GM21390 (cell line): Measurements from ENCODE around the gene GRAMD2B.

ENCODE experiments used
- ATAC-seq: cut with Tn5 transposase; IDR thresholded peaks from one replicate; pipeline ENCODE4 v1.9.1; 2021; ENCODE audit not compliant: unreplicated experiment

The GRAMD2B gene

DNA sequence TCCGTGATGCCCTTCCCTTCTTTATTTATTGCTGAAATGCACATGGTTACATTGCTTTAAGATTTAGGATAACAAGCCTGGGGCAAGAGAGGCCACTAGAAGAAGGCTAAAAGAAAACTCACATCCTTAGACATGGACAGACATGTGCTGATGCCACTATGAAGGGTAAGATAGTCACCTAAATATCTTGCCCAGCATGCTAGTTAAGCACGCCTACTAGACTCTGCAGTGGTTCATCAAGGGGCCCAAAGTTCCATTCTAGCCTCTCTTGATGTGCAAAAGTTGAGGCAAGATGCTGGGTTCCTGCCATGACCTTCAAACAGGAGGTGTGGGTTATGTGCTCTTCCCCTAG is 49.3 kb downstream of the GRAMD2B start:
- ATAC-seq, result no peak

DNA sequence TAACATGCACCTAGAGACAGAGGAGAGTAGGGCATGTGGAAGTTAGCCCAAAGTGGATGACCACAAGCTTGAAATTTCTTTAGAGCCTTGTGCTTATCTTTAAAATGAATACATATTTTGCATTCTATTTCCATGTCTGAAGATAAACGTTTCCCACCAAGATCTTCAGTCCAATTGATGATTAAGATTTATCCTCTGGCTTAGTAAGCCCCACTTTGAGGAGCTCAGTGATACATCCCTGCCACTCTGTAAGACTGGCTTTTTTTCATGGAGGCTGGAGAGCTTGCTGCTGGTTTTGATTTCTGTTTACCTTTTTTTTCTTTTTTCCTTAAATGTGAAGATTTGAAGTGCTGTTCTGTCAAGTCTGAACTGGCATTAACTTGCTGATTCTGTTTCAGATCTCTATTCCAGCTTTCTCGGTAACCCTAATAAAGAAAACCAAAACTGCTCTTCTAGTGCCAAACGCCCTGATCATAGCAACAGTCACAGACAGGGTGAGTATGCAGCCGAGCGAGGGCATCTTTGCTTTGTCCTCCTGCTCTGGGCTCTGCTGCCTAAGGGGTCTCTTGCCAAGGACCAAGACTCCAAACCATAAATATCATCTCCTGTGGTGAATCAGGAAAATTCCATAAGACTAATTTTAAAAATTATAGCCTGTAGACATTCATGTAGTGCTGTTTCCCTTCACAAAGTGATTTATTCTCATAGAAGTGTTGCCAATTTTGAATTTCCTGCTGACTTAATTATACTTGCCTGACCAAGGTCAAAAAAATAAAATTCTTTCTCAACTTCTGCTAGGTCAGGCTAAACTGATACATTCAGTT is 54.3 kb downstream of the GRAMD2B start:
- no peak for ATAC-seq

DNA sequence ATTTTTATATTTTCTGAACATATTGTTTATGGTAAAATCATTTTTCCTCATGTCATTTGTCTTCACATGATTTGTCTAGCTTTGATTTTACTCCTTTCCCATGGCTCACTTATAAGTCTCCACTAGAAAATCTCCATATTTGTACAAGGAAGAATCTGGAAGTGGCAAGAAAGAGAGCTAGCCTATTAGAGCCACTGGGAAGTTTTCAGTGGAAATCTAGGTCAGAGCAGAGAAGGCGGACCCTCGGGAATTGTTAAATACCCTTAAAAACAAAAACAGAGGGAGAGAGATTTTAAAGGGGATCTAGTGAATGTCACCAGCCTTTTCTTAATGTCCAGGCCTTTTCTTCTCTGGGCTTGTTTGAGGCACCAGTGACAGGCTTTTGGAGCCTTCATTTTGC is 56.6 kb downstream of the GRAMD2B start:
- no peak for ATAC-seq

DNA sequence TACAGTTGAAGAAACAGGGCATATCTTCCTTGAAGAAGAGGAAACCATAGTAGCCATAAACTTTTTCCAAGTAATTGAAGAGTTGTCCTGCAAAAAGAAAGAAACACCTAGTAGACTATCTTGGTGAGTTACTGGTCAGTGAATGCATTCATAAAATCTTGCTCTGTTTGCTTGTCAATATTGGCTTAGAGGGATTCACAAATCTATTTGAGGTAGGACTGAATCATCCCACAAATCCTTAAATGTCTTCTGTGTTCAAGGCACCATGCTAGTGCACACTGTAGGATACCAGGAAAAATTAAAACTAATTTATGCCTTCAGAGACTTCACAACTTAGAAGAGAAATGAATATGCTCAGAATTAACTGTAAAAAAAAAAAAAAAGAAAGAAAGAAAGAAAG is 57.6 kb downstream of the GRAMD2B start:
- ATAC-seq, result no peak

DNA sequence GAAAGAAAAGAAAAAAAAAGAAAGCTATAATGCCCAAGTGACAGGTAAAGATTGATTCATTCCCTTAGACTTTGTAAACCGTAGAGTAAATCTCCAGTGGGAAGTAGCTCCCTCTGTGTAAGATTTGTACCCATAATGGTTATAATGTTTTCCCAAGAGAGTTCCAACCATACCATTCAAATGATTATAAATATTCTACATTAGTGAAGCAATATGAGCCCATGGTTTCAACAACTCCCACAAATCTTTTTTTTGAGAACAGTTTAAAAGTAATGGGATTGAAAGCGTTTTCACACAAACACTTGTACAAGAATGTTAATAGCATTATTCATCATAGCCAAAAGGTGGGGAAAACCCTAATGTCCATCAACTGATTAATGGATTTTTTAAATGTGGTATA is 58.0 kb downstream of the GRAMD2B start:
- ATAC-seq, result no peak

DNA sequence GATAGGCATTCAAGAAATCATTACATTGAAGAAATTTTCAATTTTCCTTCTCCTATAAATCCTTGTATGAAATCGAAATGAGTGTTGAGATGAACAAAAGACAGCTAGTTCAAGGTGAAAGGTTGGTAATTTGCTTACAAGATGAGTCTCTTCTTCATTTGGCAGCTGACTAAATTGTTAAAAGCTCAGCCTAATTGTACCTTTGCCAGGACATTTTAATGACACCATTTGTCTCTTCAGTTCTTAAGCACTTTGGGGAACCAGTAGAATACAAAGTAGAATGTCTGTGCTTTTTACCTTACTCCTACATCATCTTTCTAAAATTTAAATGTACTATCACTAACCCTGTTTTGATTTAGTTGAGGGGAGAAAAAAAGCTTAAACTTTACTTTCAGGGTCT is 59.4 kb downstream of the GRAMD2B start:
- ATAC-seq, result no peak

DNA sequence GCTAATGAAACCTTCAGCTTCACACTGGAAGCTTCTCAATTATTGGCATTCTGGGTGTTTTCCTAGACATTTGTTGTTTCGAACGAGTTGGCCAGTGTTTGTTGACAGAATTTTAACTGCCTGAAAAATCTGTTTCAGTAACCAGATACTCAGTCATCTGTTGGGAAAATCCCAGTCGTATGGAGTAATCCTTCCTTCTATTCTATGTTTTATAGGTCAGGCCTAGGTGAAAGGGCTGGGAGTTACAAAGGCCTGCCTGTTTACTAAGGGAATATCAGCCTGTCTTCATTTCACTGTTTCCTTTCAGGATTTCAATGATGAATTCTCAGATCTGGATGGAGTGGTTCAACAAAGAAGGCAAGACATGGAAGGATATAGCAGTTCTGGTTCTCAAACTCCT is 59.9 kb downstream of the GRAMD2B start:
- no peak for ATAC-seq

DNA sequence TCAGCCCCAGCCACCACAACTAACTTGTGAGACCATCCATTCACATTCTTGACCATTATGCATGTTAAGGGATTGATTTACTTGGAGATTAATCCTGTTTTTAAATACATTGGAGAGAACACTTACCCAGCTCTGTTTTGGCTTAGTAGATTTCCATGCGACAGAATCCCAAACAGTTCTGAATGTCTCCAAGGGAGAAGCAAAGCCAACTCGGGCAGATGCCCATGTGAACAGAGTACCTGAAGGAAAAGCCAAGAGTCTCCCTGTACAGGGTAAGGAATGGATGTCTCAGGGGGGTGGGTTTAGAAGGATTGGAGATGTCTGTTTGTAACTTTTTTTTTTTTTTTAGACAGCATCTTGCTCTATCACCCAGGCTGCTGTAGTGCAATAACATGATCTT is 61.0 kb downstream of the GRAMD2B start:
- ATAC-seq, result no peak

DNA sequence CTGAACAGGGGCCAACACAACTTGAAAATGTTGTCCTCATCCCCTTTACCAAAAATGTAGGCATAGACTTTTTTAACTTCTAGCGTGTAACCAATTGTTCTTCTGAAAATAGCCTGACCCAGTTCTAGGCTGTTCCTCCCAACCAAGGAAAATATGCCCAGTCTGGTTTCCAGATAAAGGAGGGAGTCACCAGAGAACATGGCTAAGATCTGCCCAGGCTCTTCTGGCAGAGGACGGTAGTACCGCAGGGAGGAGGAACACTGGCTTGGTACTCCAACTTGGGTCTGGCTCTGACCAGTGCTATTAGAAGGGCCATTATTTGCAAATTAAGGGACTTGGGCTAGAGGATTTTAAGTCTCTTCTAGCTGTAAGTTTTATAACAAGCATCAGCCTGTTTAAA is 63.1 kb downstream of the GRAMD2B start:
- ATAC-seq, result no peak

DNA sequence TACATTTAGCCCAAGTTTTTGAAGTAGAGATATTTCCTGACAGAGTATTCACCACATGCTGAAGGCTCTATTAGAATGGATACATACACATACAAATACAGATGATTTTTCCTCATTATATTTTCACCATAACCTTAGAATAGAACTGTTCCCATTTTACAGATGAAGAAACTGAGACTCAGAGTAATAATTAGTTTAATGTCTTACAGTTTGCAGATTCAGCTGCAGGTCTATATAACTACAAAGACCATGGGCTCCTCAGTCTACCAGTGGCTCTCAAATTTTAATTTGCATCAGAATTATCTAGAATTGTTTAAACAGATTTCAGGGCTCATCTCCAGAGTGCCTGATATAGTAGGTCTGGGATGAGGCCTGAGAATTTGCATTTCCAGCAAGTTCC is 64.4 kb downstream of the GRAMD2B start:
- ATAC-seq, result no peak

DNA sequence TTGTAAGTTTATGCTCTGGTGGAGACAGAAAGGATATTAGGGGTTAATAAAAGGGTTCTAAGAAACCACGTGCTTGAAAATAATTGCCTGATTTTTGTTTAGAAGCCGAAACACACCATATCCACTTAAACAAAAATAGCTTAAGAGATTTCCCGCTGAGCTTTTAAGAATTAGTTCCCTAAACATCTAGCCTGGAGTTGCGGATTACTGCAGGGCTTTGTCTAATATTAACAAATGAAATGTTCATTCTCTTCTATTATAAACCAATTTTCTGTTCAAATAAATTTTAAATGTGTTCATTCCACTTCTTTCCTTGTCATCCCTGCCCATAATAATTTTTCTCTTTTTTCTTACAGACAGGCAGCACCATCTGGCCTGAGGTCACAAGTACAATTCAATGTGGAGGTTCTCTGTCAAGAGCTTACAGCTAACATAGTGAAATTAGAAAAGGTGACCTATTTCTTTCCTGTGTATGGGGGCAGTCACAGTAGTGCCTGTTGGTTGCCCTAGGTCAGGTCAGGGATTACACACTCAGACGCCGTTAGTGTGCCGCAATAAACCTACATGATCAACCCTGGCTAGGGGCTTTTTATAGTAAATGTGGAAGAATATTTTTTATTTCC is 65.3 kb downstream of the GRAMD2B start:
- ATAC-seq, result no peak

DNA sequence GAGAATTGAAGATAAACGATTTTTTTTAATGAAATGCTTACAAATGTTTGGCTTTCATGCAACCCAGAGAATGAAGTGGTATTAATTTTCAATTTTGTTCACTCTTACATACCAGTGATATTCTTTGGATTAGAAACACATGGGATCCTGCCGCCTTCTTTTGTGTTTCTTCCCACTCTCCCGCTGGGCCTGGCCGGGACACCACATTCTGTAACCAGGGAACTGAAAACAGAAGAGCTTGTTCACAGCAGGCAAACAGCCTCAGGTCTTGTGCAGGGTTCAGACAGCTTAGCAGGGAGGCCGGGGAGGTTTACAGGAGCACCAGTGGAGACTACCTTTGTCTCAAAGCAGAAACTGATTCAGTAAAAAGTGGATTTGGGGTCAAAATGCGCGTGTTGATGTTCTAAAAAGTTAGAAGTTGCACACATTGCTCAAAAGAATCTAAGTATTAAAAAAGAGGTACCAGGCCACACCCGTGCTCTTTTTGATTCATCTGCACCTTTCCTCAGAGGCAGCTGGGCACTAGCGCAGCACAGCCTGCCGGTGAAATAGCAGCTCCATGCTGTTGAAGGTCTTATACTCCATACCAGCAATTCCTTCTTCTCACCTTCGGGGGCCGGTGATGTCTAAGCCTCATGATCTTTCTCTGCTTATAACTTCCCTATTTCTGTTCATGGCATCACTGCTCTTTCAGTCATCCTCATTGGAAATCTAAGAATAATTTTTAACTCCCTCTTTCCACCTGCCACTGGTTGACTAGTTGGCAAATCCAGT is 67.1 kb downstream of the GRAMD2B start:
- no peak for ATAC-seq

DNA sequence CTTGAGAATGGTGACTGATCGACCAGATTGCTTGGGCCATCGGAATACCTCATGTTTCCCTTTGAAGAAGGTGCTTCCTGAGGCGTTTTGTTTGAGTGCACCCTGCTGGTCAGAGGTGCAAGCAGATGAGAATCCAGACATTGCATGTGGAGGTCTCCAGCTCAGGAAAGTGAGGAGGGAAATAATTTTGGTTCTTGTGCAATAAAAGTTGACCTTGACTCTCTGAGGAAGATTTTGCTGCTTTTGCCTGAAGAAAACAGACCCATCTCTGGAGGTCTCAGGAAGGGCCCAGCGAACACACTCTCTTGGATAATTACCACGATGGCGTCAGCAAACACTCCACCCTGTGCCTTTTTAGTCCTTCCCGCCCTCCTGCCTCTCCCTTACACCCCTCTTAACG is 69.7 kb downstream of the GRAMD2B start:
- ATAC-seq, result no peak

DNA sequence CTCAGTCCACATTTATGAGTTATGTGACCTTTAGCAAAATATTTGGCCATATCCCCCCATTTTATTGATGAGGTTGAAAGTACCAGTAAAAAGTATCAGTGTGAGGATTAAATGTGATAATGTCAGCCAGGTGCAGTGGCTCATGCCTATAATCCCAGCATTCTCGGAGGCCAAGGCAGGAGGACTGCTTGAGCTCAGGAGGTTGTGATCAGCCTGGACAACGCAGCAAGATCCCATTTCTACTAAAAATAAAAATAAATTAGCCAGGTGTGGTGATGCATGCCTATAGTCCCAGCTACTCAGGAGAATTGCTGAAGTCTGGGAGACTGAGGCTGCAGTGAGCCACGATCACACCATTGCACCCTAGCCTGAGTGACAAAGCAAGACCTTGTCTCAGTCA is 71.2 kb downstream of the GRAMD2B start:
- no peak for ATAC-seq

DNA sequence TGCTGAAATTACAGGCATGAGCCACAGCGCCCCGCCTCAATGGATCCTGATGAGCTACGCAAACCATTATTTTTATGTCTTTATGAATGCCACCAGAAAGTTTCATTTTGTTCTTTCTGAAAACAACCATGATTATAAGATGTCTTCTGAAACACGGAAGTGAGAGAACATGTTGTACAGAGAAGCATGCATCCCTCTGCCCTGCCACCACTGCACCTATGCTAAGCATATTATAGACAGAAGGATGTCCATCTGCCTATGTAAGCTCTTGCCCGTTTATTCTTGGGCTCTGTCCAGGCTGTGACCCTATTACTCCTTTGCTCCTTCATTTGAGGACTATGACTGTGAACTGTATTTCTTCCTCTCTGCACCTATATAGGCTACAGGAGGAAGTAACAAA is 74.3 kb downstream of the GRAMD2B start:
- ATAC-seq, result no peak

DNA sequence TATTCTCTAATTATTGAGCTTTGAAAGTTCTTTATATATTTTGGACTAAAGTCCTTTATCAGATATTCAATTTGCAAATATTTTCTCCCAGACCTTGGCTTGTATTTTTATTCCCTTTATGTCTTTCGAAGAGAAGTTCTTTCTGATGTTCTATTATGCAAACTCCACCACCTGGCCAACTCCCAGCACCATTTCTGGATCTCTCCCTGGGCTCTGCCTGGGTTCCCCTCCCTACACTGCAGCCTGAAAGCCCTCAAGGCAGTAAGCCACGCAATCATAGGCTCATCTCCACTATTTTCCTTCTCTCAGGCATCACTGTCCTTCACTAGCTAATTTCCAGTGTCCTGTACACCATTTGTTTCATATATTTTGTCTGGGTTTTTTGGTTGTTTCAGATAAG is 76.1 kb downstream of the GRAMD2B start:
- ATAC-seq, result no peak

DNA sequence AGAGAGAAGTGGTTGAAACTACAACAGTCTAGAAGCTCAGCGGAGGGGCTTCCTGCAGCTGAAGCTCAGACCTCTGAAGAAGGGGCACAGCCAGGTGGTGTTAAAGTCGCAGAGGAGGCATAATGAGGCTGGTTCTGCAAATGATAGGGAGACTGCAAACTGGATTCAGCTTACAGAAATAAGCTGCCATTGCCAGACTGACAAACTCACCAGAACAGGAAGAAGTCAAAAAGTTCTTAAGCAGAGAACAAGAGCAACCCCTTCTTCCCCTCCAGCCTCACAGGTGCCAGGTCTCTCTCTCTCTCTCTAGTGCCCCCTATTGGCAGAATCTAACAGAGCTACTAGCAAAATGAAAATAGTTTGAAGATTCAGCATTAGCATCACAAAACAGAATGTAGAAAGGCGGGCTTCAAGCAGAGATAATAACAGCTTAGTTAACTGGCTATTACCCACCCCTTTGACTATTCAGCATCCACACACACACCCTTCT is 76.7 kb downstream of the GRAMD2B start:
- peak; percentile 80 for ATAC-seq

DNA sequence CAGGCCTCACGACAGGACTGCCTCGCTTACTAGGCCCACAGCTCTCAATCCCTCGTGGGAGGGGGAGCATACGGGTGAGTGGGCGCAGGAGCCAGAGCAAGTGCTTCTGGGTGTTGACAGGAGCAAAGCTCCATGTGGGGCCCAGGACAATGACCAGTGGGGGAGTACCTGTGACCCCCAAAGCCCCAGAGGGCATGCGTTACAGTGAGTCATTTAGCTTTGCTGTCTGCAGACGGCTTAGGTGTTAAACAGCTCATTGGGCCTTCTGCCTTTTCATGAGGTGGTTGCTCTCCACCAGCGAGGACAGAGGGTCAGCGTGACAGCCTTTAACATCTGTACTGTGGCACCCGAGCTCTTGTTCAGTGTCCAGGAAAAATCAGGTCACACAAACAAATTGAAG is 78.2 kb downstream of the GRAMD2B start:
- no peak for ATAC-seq

DNA sequence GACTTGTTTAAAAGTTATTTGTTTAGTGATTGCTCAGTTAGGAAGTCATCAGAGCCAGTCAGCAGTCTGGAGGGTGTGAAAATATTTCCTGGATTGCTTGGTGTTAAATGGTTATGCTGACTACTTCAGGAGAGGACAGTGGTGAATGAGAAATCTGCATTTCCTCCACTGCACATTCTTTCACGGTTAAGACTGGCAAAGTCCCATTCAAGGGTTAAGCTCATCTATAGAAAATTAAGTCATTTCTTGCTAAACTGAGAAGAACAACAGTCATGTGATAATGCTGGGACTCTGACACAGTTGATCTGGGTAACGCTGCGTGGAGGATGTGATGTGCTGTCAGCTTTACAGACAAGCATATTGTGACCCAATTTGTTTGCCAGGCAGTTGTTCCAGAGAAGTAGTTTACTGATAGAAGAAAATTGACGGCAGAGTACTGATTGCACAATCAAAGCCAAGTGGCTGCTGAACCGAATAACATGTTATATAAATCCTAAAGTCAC is 80.4 kb downstream of the GRAMD2B start:
- ATAC-seq, result no peak

DNA sequence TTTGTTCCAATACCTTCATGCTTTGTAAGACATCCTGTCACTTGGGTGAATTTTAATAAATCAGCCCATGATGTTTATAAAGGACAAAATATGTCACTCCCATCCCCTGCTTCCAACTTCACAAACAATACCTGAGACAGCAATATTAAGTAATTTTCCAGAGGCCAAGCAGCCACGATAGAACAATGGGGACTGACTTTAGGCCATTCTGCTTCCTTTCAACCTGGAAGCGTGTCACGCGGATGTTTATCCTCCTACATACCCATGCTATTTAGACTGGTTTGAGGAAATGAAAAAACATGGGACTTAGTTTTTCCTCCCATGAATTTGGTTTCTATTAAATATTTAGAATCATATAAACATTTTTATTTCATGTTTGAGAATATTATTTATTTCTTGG is 82.9 kb downstream of the GRAMD2B start:
- no peak for ATAC-seq

DNA sequence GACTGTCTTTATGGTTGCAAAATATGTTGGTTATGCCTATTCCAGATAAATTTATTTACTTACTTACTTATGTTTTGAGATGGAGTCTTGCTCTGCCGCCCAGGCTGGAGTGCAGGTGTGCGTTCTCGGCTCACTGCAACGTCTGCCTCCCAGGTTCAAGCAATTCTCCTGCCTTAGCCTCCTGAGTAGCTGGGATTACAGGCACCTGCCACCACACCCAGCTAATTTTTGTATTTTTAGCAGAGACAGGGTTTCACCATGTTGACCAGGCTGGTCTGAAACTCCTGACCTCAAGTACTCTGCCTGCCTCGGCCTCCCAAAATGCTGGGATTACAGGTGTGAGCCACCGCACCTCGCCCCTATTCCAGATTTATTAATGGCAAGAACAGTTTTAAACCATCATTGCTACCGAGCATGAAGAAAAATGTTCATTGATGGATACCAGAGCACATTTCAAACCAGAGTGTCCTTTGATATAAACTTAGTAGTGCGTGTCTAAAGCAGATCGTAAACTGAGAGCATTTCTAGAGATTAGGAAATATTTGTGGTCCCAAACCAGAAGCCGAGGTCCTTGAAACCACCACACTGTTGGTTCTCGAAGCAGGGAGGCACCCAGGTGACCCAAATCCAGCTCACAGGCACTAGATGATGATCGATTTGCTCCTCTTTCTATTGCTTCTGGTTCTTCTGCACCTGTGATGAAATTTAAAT is 85.2 kb downstream of the GRAMD2B start:
- no peak for ATAC-seq
